Measurements from ENCODE around the gene CSHL1.

GRCh38 chr17:63939401-63939800 is 28.3 kb upstream of the CSHL1 start:
- no peak for TF ChIP-seq CTCF (IDR thresholded peaks at IDR 0.05)
- no peak for TF ChIP-seq POLR2A (IDR thresholded peaks at IDR 0.05)
